Hepatocyte (in vitro differentiated cells): ENCODE results near the gene SHC4.

Experiments
- EZH2 ChIP-seq: fragments of 200-600 bp; sonication (generic); IDR thresholded peaks from 2 replicates; pipeline ENCODE4 v1.6.1; 2016; ENCODE audit warnings: antibody characterized with exemption, mild to moderate bottlenecking, borderline replicate concordance
- TF ChIP-seq, protein P1 (sequence below): fragments of 200-600 bp; sonication (generic); IDR thresholded peaks from 2 replicates; pipeline ENCODE4 v1.5.1; 2016; ENCODE audit warnings: antibody characterized with exemption, mild to moderate bottlenecking; ENCODE audit not compliant: poor library complexity

DNA sequence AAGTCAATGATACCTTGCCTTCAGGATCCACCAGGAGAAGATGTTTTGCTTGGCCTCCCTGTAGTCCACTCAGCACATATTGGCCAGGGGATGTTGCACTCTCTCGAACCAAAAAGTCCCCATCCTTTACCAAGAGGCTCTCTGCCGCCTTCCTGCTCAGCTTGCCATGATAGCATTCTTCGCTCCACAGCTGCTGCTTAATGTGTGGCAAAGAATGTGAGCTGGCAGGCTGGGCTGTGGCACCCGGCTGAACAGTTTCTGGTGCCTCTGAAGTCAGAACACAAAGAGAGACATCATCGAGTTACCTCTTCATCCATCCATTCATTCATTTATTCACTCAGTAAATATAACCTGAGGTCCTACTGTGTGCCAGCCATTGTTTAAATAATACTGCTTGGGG, 129.0 kb downstream of the SHC4 start:
- TF ChIP-seq, protein P1, sequence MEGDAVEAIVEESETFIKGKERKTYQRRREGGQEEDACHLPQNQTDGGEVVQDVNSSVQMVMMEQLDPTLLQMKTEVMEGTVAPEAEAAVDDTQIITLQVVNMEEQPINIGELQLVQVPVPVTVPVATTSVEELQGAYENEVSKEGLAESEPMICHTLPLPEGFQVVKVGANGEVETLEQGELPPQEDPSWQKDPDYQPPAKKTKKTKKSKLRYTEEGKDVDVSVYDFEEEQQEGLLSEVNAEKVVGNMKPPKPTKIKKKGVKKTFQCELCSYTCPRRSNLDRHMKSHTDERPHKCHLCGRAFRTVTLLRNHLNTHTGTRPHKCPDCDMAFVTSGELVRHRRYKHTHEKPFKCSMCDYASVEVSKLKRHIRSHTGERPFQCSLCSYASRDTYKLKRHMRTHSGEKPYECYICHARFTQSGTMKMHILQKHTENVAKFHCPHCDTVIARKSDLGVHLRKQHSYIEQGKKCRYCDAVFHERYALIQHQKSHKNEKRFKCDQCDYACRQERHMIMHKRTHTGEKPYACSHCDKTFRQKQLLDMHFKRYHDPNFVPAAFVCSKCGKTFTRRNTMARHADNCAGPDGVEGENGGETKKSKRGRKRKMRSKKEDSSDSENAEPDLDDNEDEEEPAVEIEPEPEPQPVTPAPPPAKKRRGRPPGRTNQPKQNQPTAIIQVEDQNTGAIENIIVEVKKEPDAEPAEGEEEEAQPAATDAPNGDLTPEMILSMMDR: no peak
- TF ChIP-seq EZH2: no peak
